IgD-negative memory B cell (primary cell): ENCODE measurements around the gene SMIM14. TPM values are rescaled to one million over a fixed set of nuclear protein-coding genes. Genes with fewer than 3 reads are reported as not detected.
"Not testable (repeated sequence)": the region's sequence is repeated elsewhere in the genome, so short reads cannot be mapped to it uniquely, and the experiment has no call there.

ENCODE experiments used
- H3K27ac Mint-ChIP-seq, 3 donors: one replicate each; pipeline ENCODE4 v1.8.0; 2020 to 2022; ENCODE audit warnings: mild to moderate bottlenecking in 3 of 3, mixed read lengths in 3 of 3, moderate library complexity in 1 of 3
- H3K27me3 Mint-ChIP-seq: one replicate; pipeline ENCODE4 v1.8.0; 2021; ENCODE audit warnings: mixed read lengths
- H3K36me3 Mint-ChIP-seq: one replicate; pipeline ENCODE4 v1.8.0; 2020; ENCODE audit warnings: mild to moderate bottlenecking, mixed read lengths
- H3K4me1 Mint-ChIP-seq, 3 donors: one replicate each; pipeline ENCODE4 v1.8.0; 2020 to 2022; ENCODE audit warnings: mixed read lengths in 3 of 3, mild to moderate bottlenecking in 1 of 3
- H3K4me3 Mint-ChIP-seq, 4 donors: one replicate each; pipeline ENCODE4 v1.8.0; 2020 to 2022; ENCODE audit warnings: mild to moderate bottlenecking in 4 of 4, mixed read lengths in 4 of 4, moderate library complexity in 3 of 4
- H3K9me3 Mint-ChIP-seq, 3 donors: one replicate each; pipeline ENCODE4 v1.8.0; 2020 to 2021; ENCODE audit warnings: mixed read lengths in 3 of 3, mild to moderate bottlenecking in 1 of 3
- polyA plus RNA-seq: library from polyadenylated mRNA; unstranded; fragments of 300-500 nt; fragmentation: Illumina TruSeq; gene quantifications from one replicate; pipeline ENCODE4 v1.2.3, GENCODE V29; 2021

The SMIM14 gene
- polyA plus RNA-seq, 1 donor from 2014 or later: 189 TPM

GRCh38 chr4:39544080-39544479 lies 94.6 kb downstream of the SMIM14 start:
- H3K27me3 Mint-ChIP-seq, H3K4me1 Mint-ChIP-seq, H3K27ac Mint-ChIP-seq, H3K9me3 Mint-ChIP-seq, H3K36me3 Mint-ChIP-seq: not testable (repeated sequence)
- peak overlapping the region in 1 of 4 donors; percentile 67 for H3K4me3 Mint-ChIP-seq

- H3K27ac Mint-ChIP-seq: peak overlapping the region in 1 of 3 donors; percentile 49
- H3K4me1 Mint-ChIP-seq: peaks cover 0 to 5% (median 2%) of the 10 kb centered on the region in 3 donors
- no peak overlapping the region for H3K4me3 Mint-ChIP-seq
- no peaks in the 10 kb centered on the region for H3K27me3 Mint-ChIP-seq
- H3K36me3 Mint-ChIP-seq: peaks cover 4% of the 10 kb centered on the region
- no peaks in the 10 kb centered on the region for H3K9me3 Mint-ChIP-seq
Observed at GRCh38 chr4:39543034-39543433, 95.6 kb downstream of the SMIM14 start.

- Mint-ChIP-seq H3K27ac (peak overlapping the region in 1 of 3 donors; percentile 49), H3K27me3 (no peaks in the 10 kb centered on the region), H3K9me3 (no peaks in the 10 kb centered on the region), H3K36me3 (peaks cover 4% of the 10 kb centered on the region), H3K4me1 (peaks cover 0 to 5% (median 2%) of the 10 kb centered on the region in 3 donors), H3K4me3 (no peak overlapping the region)
Observed at GRCh38 chr4:39542611-39543012, 96.1 kb downstream of the SMIM14 start.

- Mint-ChIP-seq H3K4me1 (peaks cover 0 to 5% (median 0%) of the 10 kb centered on the region in 3 donors), H3K4me3 (no peak overlapping the region), H3K27me3 (no peaks in the 10 kb centered on the region)
Observed at GRCh38 chr4:39541987-39542610, 96.6 kb downstream of the SMIM14 start.

GRCh38 chr4:39539089-39539611 lies 99.5 kb downstream of the SMIM14 start:
- Mint-ChIP-seq H3K36me3 (peaks cover 1% of the 10 kb centered on the region), H3K4me1 (no peaks in the 10 kb centered on the region), H3K27ac (no peak overlapping the region), H3K27me3 (no peaks in the 10 kb centered on the region), H3K9me3 (peaks cover 0 to 4% (median 0%) of the 10 kb centered on the region in 3 donors), H3K4me3 (no peak overlapping the region)

More at GRCh38 chr4:39541987-39542610, 96.6 kb downstream of the SMIM14 start:
- H3K9me3 Mint-ChIP-seq: no peaks in the 10 kb centered on the region
- H3K36me3 Mint-ChIP-seq: peaks cover 4% of the 10 kb centered on the region
- H3K27ac Mint-ChIP-seq: no peak overlapping the region

GRCh38 chr4:39533541-39533940 lies 105.1 kb downstream of the SMIM14 start:
- Mint-ChIP-seq H3K27me3 (no peaks in the 10 kb centered on the region), H3K27ac (no peak overlapping the region), H3K4me3 (no peak overlapping the region), H3K9me3 (peaks cover 2 to 13% (median 7%) of the 10 kb centered on the region in 3 donors), H3K4me1 (peaks cover 3 to 4% (median 3%) of the 10 kb centered on the region in 3 donors), H3K36me3 (peaks cover 14% of the 10 kb centered on the region)

GRCh38 chr4:39532237-39532636 lies 106.4 kb downstream of the SMIM14 start:
- H3K4me1 Mint-ChIP-seq, H3K27me3 Mint-ChIP-seq, H3K4me3 Mint-ChIP-seq, H3K27ac Mint-ChIP-seq: not testable (repeated sequence)
- Mint-ChIP-seq H3K36me3 (peaks cover 14% of the 10 kb centered on the region), H3K9me3 (peaks cover 2 to 13% (median 7%) of the 10 kb centered on the region in 3 donors)

GRCh38 chr4:39530682-39531081 lies 108.0 kb downstream of the SMIM14 start:
- peak overlapping the region in 1 of 4 donors; percentile 75 for H3K4me3 Mint-ChIP-seq
- no peak overlapping the region for H3K27ac Mint-ChIP-seq
- peaks cover 16 to 21% (median 18%) of the 10 kb centered on the region in 3 donors for H3K4me1 Mint-ChIP-seq
- H3K9me3 Mint-ChIP-seq: peaks cover 2 to 13% (median 7%) of the 10 kb centered on the region in 3 donors
- no peaks in the 10 kb centered on the region for H3K27me3 Mint-ChIP-seq
- H3K36me3 Mint-ChIP-seq: peaks cover 14% of the 10 kb centered on the region

- Mint-ChIP-seq H3K27me3 (no peaks in the 10 kb centered on the region), H3K4me1 (peaks cover 16 to 22% (median 20%) of the 10 kb centered on the region in 3 donors), H3K9me3 (peaks cover 2 to 12% (median 7%) of the 10 kb centered on the region in 3 donors), H3K4me3 (peak overlapping the region in 2 of 4 donors; percentile 41 to 100), H3K27ac (no peak overlapping the region), H3K36me3 (peaks cover 12% of the 10 kb centered on the region)
Observed at GRCh38 chr4:39529534-39529933, 109.1 kb downstream of the SMIM14 start.

GRCh38 chr4:39528061-39528465 lies 110.6 kb downstream of the SMIM14 start:
- Mint-ChIP-seq H3K4me1 (peaks cover 18 to 22% (median 20%) of the 10 kb centered on the region in 3 donors), H3K27me3 (no peaks in the 10 kb centered on the region), H3K4me3 (peak overlapping the region; percentile 98 to 100 (median 100)), H3K27ac (peak overlapping the region; percentile 78 to 91 (median 88)), H3K36me3 (peaks cover 12% of the 10 kb centered on the region), H3K9me3 (peaks cover 2 to 8% (median 7%) of the 10 kb centered on the region in 3 donors)

GRCh38 chr4:39527296-39528060 lies 111.2 kb downstream of the SMIM14 start, which contains the start of gene UGDH:
TSS of gene UGDH (minus strand) at chr4:39527439. CDS start at chr4:39521512, 5,927 bp downstream.
- Mint-ChIP-seq H3K36me3 (peaks cover 10% of the 10 kb centered on the region), H3K27me3 (no peaks in the 10 kb centered on the region), H3K4me3 (peak within 1 kb of the TSS; percentile 98 to 100 (median 100)), H3K9me3 (peaks cover 2 to 7% (median 5%) of the 10 kb centered on the region in 3 donors), H3K27ac (peak within 1 kb of the TSS; percentile 78 to 91 (median 91)), H3K4me1 (peaks cover 14 to 22% (median 20%) of the 10 kb centered on the region in 3 donors)

GRCh38 chr4:39526765-39527295 lies 111.8 kb downstream of the SMIM14 start:
- H3K27ac Mint-ChIP-seq: peak overlapping the region in 2 of 3 donors; percentile 63 to 83
- peak overlapping the region; percentile 98 to 100 (median 100) for H3K4me3 Mint-ChIP-seq
- peaks cover 8% of the 10 kb centered on the region for H3K36me3 Mint-ChIP-seq
- peaks cover 0 to 3% (median 2%) of the 10 kb centered on the region in 3 donors for H3K9me3 Mint-ChIP-seq
- H3K27me3 Mint-ChIP-seq: no peaks in the 10 kb centered on the region
- peaks cover 14 to 22% (median 20%) of the 10 kb centered on the region in 3 donors for H3K4me1 Mint-ChIP-seq

GRCh38 chr4:39525822-39526690 lies 112.6 kb downstream of the SMIM14 start:
- Mint-ChIP-seq H3K27me3 (no peaks in the 10 kb centered on the region), H3K36me3 (peaks cover 2% of the 10 kb centered on the region), H3K9me3 (no peaks in the 10 kb centered on the region), H3K27ac (peak overlapping the region in 2 of 3 donors; percentile 63 to 83), H3K4me3 (peak overlapping the region; percentile 98 to 100 (median 100)), H3K4me1 (peaks cover 14 to 22% (median 20%) of the 10 kb centered on the region in 3 donors)
